IgD-negative memory B cell (primary cell): ENCODE data around the gene STMP1. TPM values are rescaled to one million over a fixed set of nuclear protein-coding genes. Genes with fewer than 3 reads are reported as not detected.
"Not testable (repeated sequence)": the region's sequence is repeated elsewhere in the genome, so short reads cannot be mapped to it uniquely, and the experiment has no call there.

Source experiments
- H3K27ac Mint-ChIP-seq, 3 donors: one replicate each; pipeline ENCODE4 v1.8.0; 2020 to 2022; ENCODE audit warnings: mild to moderate bottlenecking in 3 of 3, mixed read lengths in 3 of 3, moderate library complexity in 1 of 3
- H3K27me3 Mint-ChIP-seq: one replicate; pipeline ENCODE4 v1.8.0; 2021; ENCODE audit warnings: mixed read lengths
- H3K36me3 Mint-ChIP-seq: one replicate; pipeline ENCODE4 v1.8.0; 2020; ENCODE audit warnings: mild to moderate bottlenecking, mixed read lengths
- H3K4me1 Mint-ChIP-seq, 3 donors: one replicate each; pipeline ENCODE4 v1.8.0; 2020 to 2022; ENCODE audit warnings: mixed read lengths in 3 of 3, mild to moderate bottlenecking in 1 of 3
- H3K4me3 Mint-ChIP-seq, 4 donors: one replicate each; pipeline ENCODE4 v1.8.0; 2020 to 2022; ENCODE audit warnings: mild to moderate bottlenecking in 4 of 4, mixed read lengths in 4 of 4, moderate library complexity in 3 of 4
- H3K9me3 Mint-ChIP-seq, 3 donors: one replicate each; pipeline ENCODE4 v1.8.0; 2020 to 2021; ENCODE audit warnings: mixed read lengths in 3 of 3, mild to moderate bottlenecking in 1 of 3
- polyA plus RNA-seq: library from polyadenylated mRNA; unstranded; fragments of 300-500 nt; fragmentation: Illumina TruSeq; gene quantifications from one replicate; pipeline ENCODE4 v1.2.3, GENCODE V29; 2021

STMP1 gene
- polyA plus RNA-seq, 1 donor from 2014 or later: 43.7 TPM

GRCh38 chr7:135653340-135654080 lies 8.8 kb upstream of the STMP1 start:
- Mint-ChIP-seq H3K9me3 (no peaks in the 10 kb centered on the region), H3K4me3 (no peak overlapping the region), H3K27ac (no peak overlapping the region), H3K4me1 (no peaks in the 10 kb centered on the region), H3K27me3 (no peaks in the 10 kb centered on the region), H3K36me3 (no peaks in the 10 kb centered on the region)

- Mint-ChIP-seq H3K4me1 (peaks cover 5 to 14% (median 9%) of the 10 kb centered on the region in 3 donors), H3K27ac (no peak overlapping the region), H3K4me3 (peak overlapping the region in 1 of 4 donors; percentile 41), H3K36me3 (no peaks in the 10 kb centered on the region), H3K9me3 (peaks cover 0 to 2% (median 0%) of the 10 kb centered on the region in 3 donors), H3K27me3 (no peaks in the 10 kb centered on the region)
Measured at GRCh38 chr7:135658564-135658963, 3.8 kb upstream of the STMP1 start.

GRCh38 chr7:135659159-135659846 lies 3.0 kb upstream of the STMP1 start:
- Mint-ChIP-seq H3K27ac (no peak overlapping the region), H3K4me3 (peak overlapping the region in 1 of 4 donors; percentile 41), H3K9me3 (peaks cover 0 to 2% (median 0%) of the 10 kb centered on the region in 3 donors), H3K4me1 (peaks cover 9 to 18% (median 13%) of the 10 kb centered on the region in 3 donors), H3K36me3 (no peaks in the 10 kb centered on the region), H3K27me3 (no peaks in the 10 kb centered on the region)

- Mint-ChIP-seq H3K27ac (peak overlapping the region; percentile 28 to 98 (median 93)), H3K4me3 (peak overlapping the region; percentile 89 to 99 (median 96)), H3K36me3 (no peaks in the 10 kb centered on the region), H3K9me3 (peaks cover 0 to 2% (median 0%) of the 10 kb centered on the region in 3 donors), H3K27me3 (no peaks in the 10 kb centered on the region), H3K4me1 (peaks cover 12 to 32% (median 21%) of the 10 kb centered on the region in 3 donors)
Measured at GRCh38 chr7:135661311-135662122, 797 bp upstream of the STMP1 start.

GRCh38 chr7:135662123-135662372 lies 266 bp upstream of the STMP1 start:
- Mint-ChIP-seq H3K27me3 (no peaks in the 10 kb centered on the region), H3K9me3 (peaks cover 0 to 2% (median 0%) of the 10 kb centered on the region in 3 donors), H3K4me1 (peaks cover 16 to 37% (median 26%) of the 10 kb centered on the region in 3 donors), H3K36me3 (no peaks in the 10 kb centered on the region), H3K27ac (peak overlapping the region; percentile 28 to 98 (median 93)), H3K4me3 (peak overlapping the region; percentile 89 to 99 (median 96))

GRCh38 chr7:135664046-135664589 lies 1.8 kb downstream of the STMP1 start:
- Mint-ChIP-seq H3K27ac (peak overlapping the region in 2 of 3 donors; percentile 30 to 63), H3K4me1 (peaks cover 18 to 42% (median 34%) of the 10 kb centered on the region in 3 donors), H3K4me3 (peak overlapping the region; percentile 52 to 96 (median 76)), H3K9me3 (peaks cover 0 to 2% (median 0%) of the 10 kb centered on the region in 3 donors), H3K36me3 (no peaks in the 10 kb centered on the region), H3K27me3 (no peaks in the 10 kb centered on the region)

- Mint-ChIP-seq H3K9me3 (peaks cover 0 to 2% (median 0%) of the 10 kb centered on the region in 3 donors), H3K27me3 (no peaks in the 10 kb centered on the region), H3K4me1 (peaks cover 20 to 42% (median 34%) of the 10 kb centered on the region in 3 donors), H3K36me3 (no peaks in the 10 kb centered on the region), H3K27ac (no peak overlapping the region), H3K4me3 (peak overlapping the region in 1 of 4 donors; percentile 64)
Measured at GRCh38 chr7:135665042-135665441, 2.7 kb downstream of the STMP1 start.

- Mint-ChIP-seq H3K36me3 (no peaks in the 10 kb centered on the region), H3K27ac (peak overlapping the region in 2 of 3 donors; percentile 3 to 48), H3K27me3 (no peaks in the 10 kb centered on the region), H3K4me3 (peak overlapping the region in 2 of 4 donors; percentile 32 to 82), H3K9me3 (peaks cover 0 to 2% (median 0%) of the 10 kb centered on the region in 3 donors), H3K4me1 (peaks cover 21 to 42% (median 38%) of the 10 kb centered on the region in 3 donors)
Measured at GRCh38 chr7:135666156-135666555, 3.8 kb downstream of the STMP1 start.

GRCh38 chr7:135666846-135667245 lies 4.5 kb downstream of the STMP1 start:
- Mint-ChIP-seq H3K27me3 (no peaks in the 10 kb centered on the region), H3K9me3 (peaks cover 0 to under 1% (median 0%) of the 10 kb centered on the region in 3 donors), H3K4me1 (peaks cover 17 to 37% (median 36%) of the 10 kb centered on the region in 3 donors), H3K36me3 (peaks cover 2% of the 10 kb centered on the region), H3K27ac (peak overlapping the region in 1 of 3 donors; percentile 3), H3K4me3 (peak overlapping the region in 2 of 4 donors; percentile 32 to 82)

- not testable (repeated sequence) for H3K27ac Mint-ChIP-seq, H3K27me3 Mint-ChIP-seq, H3K9me3 Mint-ChIP-seq, H3K36me3 Mint-ChIP-seq, H3K4me3 Mint-ChIP-seq
- H3K4me1 Mint-ChIP-seq: peaks cover 16 to 35% (median 31%) of the 10 kb centered on the region in 3 donors
Measured at GRCh38 chr7:135667626-135668025, 5.3 kb downstream of the STMP1 start.

GRCh38 chr7:135668852-135669395 lies 6.6 kb downstream of the STMP1 start:
- H3K4me3 Mint-ChIP-seq, H3K27me3 Mint-ChIP-seq, H3K27ac Mint-ChIP-seq: not testable (repeated sequence)

GRCh38 chr7:135669774-135670173 lies 7.5 kb downstream of the STMP1 start:
- Mint-ChIP-seq H3K36me3 (peaks cover 2% of the 10 kb centered on the region), H3K27ac (peak overlapping the region in 1 of 3 donors; percentile 80), H3K4me3 (no peak overlapping the region), H3K27me3 (no peaks in the 10 kb centered on the region), H3K4me1 (peaks cover 14 to 29% (median 20%) of the 10 kb centered on the region in 3 donors), H3K9me3 (no peaks in the 10 kb centered on the region)

More at GRCh38 chr7:135668852-135669395, 6.6 kb downstream of the STMP1 start:
- H3K4me1 Mint-ChIP-seq: peaks cover 16 to 32% (median 26%) of the 10 kb centered on the region in 3 donors
- not testable (repeated sequence) for H3K9me3 Mint-ChIP-seq, H3K36me3 Mint-ChIP-seq

- Mint-ChIP-seq H3K27ac (peak overlapping the region in 1 of 3 donors; percentile 80), H3K9me3 (no peaks in the 10 kb centered on the region), H3K36me3 (peaks cover 4% of the 10 kb centered on the region), H3K27me3 (no peaks in the 10 kb centered on the region), H3K4me1 (peaks cover 14 to 29% (median 16%) of the 10 kb centered on the region in 3 donors), H3K4me3 (no peak overlapping the region)
Measured at GRCh38 chr7:135670179-135670578, 7.9 kb downstream of the STMP1 start.
